HCT116 (cell line): ENCODE results near the gene VCAM1. TPM values are rescaled to one million over a fixed set of nuclear protein-coding genes. Genes with fewer than 3 reads are reported as not detected.

Source experiments
- ATAC-seq: fragments of 200-7000 bp; cut with Tn5 transposase; 2 replicates; pipeline ENCODE4 v1.9.1; 2020; ENCODE audit warnings: mild to moderate bottlenecking, moderate library complexity
- BruUV-seq: library from RNA; stranded (reverse); fragments of 400-500 nt; replicated peaks from 2 replicates; lab custom pipeline; 2021; lab: Mats Ljungman, UMichigan
- CTCF ChIA-PET: fragments of 300-600 bp; sonication (Branson Sonifier 250); formaldehyde crosslinking; loops from one replicate; lab custom pipeline; 2021; ENCODE audit warnings: antibody characterized with exemption; lab: Charles Lee
- POLR2A ChIA-PET: fragments of 300-600, 350-600 bp; sonication (Branson Sonifier 250); formaldehyde crosslinking; loops from one replicate; lab custom pipeline; 2021; ENCODE audit warnings: antibody characterized with exemption; lab: Charles Lee
- RAD21 ChIA-PET, 2 experiments: fragments of 300-600 bp; sonication (Branson Sonifier 250); formaldehyde crosslinking; loops; one replicate each; lab custom pipeline; 2023; ENCODE audit warnings: low total read pairs in 2 of 2; ENCODE audit not compliant: uncharacterized antibody in 2 of 2, unreplicated experiment in 2 of 2, low non-redundant PET in 1 of 2; lab: Charles Lee
- DNase-seq: peaks from one replicate; pipeline ENCODE4 v3.0.0-alpha.2; 2010; ENCODE audit warnings: low read depth, low spot score
- H2AFZ ChIP-seq: fragments of 200-600 bp; shearing (Covaris generic), sonication (generic); 2 replicates; pipeline ENCODE4 v1.6.1; 2017; ENCODE audit warnings: low read depth, mixed run types, mixed read lengths, antibody characterized with exemption, low read length; ENCODE audit not compliant: poor library complexity, severe bottlenecking
- H3K27ac ChIP-seq: 2 replicates; pipeline ENCODE4 v1.5.1; 2012; ENCODE audit warnings: low read depth, low read length
- H3K27me3 ChIP-seq: fragments of 200-600 bp; sonication (generic); 2 replicates; pipeline ENCODE4 v1.6.1; 2016; ENCODE audit warnings: mixed run types, low read length, mixed read lengths; ENCODE audit not compliant: insufficient read depth
- H3K36me3 ChIP-seq, 2 experiments: fragments of 200-500 bp in 1 of 2; fragments of 200-600 bp in 1 of 2; sonication (Bioruptor generic) in 1 of 2; sonication (generic) in 1 of 2; 2 replicates each; pipeline versions ENCODE4 v1.5.1 to v1.6.1; 2014 to 2016; ENCODE audit warnings: low read length in 2 of 2, inconsistent platforms in 1 of 2, mixed read lengths in 1 of 2, mixed run types in 1 of 2; ENCODE audit not compliant: insufficient read depth in 2 of 2, control insufficient read depth in 1 of 2
- H3K4me1 ChIP-seq, 2 experiments: fragments of 200-600 bp in 1 of 2; sonication (generic) in 1 of 2; 2 replicates each; pipeline versions ENCODE4 v1.5.1 to v1.6.1; 2012 to 2017; ENCODE audit warnings: low read length in 2 of 2, inconsistent platforms in 1 of 2, mild to moderate bottlenecking in 1 of 2, mixed read lengths in 1 of 2, mixed run types in 1 of 2, moderate library complexity in 1 of 2; ENCODE audit not compliant: insufficient read depth in 2 of 2, control insufficient read depth in 1 of 2
- H3K4me2 ChIP-seq: fragments of 200-600 bp; sonication (generic); 2 replicates; pipeline ENCODE4 v1.6.1; 2017; ENCODE audit warnings: mixed run types, low read length, mixed read lengths
- H3K4me3 ChIP-seq, 2 experiments: fragments of 200-600 bp in 1 of 2; sonication (generic) in 1 of 2; replicated peaks in 1 of 2; 2 replicates each; pipeline ENCODE4 v1.5.1; 2011 to 2016; ENCODE audit warnings: low read length in 2 of 2, control low read depth in 1 of 2, low read depth in 1 of 2, mild to moderate bottlenecking in 1 of 2, mixed read lengths in 1 of 2, mixed run types in 1 of 2
- H3K79me2 ChIP-seq: fragments of 200-600 bp; sonication (generic); 2 replicates; pipeline ENCODE4 v1.6.1; 2017; ENCODE audit warnings: mild to moderate bottlenecking, mixed run types, low read length, moderate library complexity, mixed read lengths; ENCODE audit not compliant: insufficient read depth
- H3K9ac ChIP-seq: fragments of 200-600 bp; sonication (generic); 2 replicates; pipeline ENCODE4 v1.6.1; 2016; ENCODE audit warnings: low read length, mixed read lengths
- H3K9me2 ChIP-seq: fragments of 200-600 bp; sonication (generic), shearing (Covaris generic); 2 replicates; pipeline ENCODE4 v1.6.1; 2017; ENCODE audit warnings: mixed run types, mild to moderate bottlenecking, moderate library complexity; ENCODE audit not compliant: insufficient read depth
- H3K9me3 ChIP-seq, 2 experiments: fragments of 200-500 bp in 1 of 2; fragments of 200-600 bp in 1 of 2; sonication (Bioruptor generic) in 1 of 2; sonication (generic) in 1 of 2; 2 replicates each; pipeline ENCODE4 v1.6.1; 2014 to 2017; ENCODE audit warnings: low read length in 2 of 2, mixed read lengths in 2 of 2, inconsistent platforms in 1 of 2, low read depth in 1 of 2, mild to moderate bottlenecking in 1 of 2, mixed run types in 1 of 2, moderate library complexity in 1 of 2; ENCODE audit not compliant: control insufficient read depth in 1 of 2, insufficient read depth in 1 of 2
- H4K20me1 ChIP-seq: fragments of 200-600 bp; sonication (generic), shearing (Covaris generic); 2 replicates; pipeline ENCODE4 v1.6.1; 2017; ENCODE audit warnings: mixed run types, mild to moderate bottlenecking, moderate library complexity; ENCODE audit not compliant: insufficient read depth
- ATF3 ChIP-seq: IDR thresholded peaks from 2 replicates; pipeline ENCODE4 v1.6.1; 2012
- CEBPB ChIP-seq: IDR thresholded peaks from 2 replicates; pipeline ENCODE4 v1.6.1; 2012; ENCODE audit warnings: low read depth
- CTCF ChIP-seq, 3 experiments: fragments of 200-600 bp in 1 of 3; sonication (generic) in 1 of 3; IDR thresholded peaks in 2 of 3; conservative IDR thresholded peaks in 1 of 3; 2 replicates each; pipeline ENCODE4 v1.5.1; 2012 to 2017; ENCODE audit warnings: low read depth in 2 of 3, low read length in 2 of 3, antibody characterized with exemption in 1 of 3, borderline replicate concordance in 1 of 3, control low read depth in 1 of 3, mild to moderate bottlenecking in 1 of 3, mixed read lengths in 1 of 3, mixed run types in 1 of 3, moderate library complexity in 1 of 3; ENCODE audit not compliant: insufficient read depth in 1 of 3
- EGR1 ChIP-seq: IDR thresholded peaks from 2 replicates; pipeline ENCODE4 v1.6.1; 2012; ENCODE audit warnings: low read depth
- ELF1 ChIP-seq: IDR thresholded peaks from 2 replicates; pipeline ENCODE4 v1.6.1; 2012; ENCODE audit warnings: low read depth, borderline replicate concordance
- EZH2 ChIP-seq: fragments of 200-600 bp; sonication (generic); IDR thresholded peaks from 2 replicates; pipeline ENCODE4 v1.6.1; 2017; ENCODE audit warnings: antibody characterized with exemption, mixed run types
- EZH2phosphoT487 ChIP-seq: fragments of 200-600 bp; IDR thresholded peaks from 2 replicates; pipeline ENCODE4 v1.6.1; 2018; ENCODE audit warnings: antibody characterized with exemption, borderline replicate concordance
- FOSL1 ChIP-seq: IDR thresholded peaks from 2 replicates; pipeline ENCODE4 v1.6.1; 2012; ENCODE audit warnings: low read depth
- JUND ChIP-seq: IDR thresholded peaks from 2 replicates; pipeline ENCODE4 v1.6.1; 2012
- MAX ChIP-seq: IDR thresholded peaks from 2 replicates; pipeline ENCODE4 v1.6.1; 2012
- POLR2A ChIP-seq: IDR thresholded peaks from 2 replicates; pipeline ENCODE4 v1.7.0; 2011; ENCODE audit warnings: borderline replicate concordance; ENCODE audit not compliant: insufficient read depth, insufficient read length; ENCODE audit errors: extremely low read depth
- POLR2AphosphoS5 ChIP-seq: IDR thresholded peaks from 2 replicates; pipeline ENCODE4 v1.6.1; 2011; ENCODE audit warnings: mild to moderate bottlenecking, low read depth, low read length, moderate library complexity
- REST ChIP-seq: IDR thresholded peaks from 2 replicates; pipeline ENCODE4 v1.6.1; 2012; ENCODE audit warnings: low read depth
- SP1 ChIP-seq: IDR thresholded peaks from 2 replicates; pipeline ENCODE4 v1.6.1; 2012; ENCODE audit warnings: low read depth
- SRF ChIP-seq: IDR thresholded peaks from 2 replicates; pipeline ENCODE4 v1.6.1; 2012; ENCODE audit warnings: low read depth
- TCF7L2 ChIP-seq: IDR thresholded peaks from 2 replicates; pipeline ENCODE4 v1.7.0; 2011; ENCODE audit warnings: borderline replicate concordance, inconsistent platforms; ENCODE audit not compliant: insufficient read depth, insufficient read length; ENCODE audit errors: extremely low read depth
- YY1 ChIP-seq: IDR thresholded peaks from 2 replicates; pipeline ENCODE4 v1.6.1; 2011; ENCODE audit warnings: low read length, low read depth, moderate library complexity, mild to moderate bottlenecking; ENCODE audit not compliant: insufficient replicate concordance; ENCODE audit errors: extremely low read depth
- ZBTB33 ChIP-seq: IDR thresholded peaks from 2 replicates; pipeline ENCODE4 v1.6.1; 2011; ENCODE audit warnings: mild to moderate bottlenecking, low read length, moderate library complexity; ENCODE audit not compliant: insufficient replicate concordance; ENCODE audit errors: extremely low read depth
- ZFX ChIP-seq: fragments of 450-650 bp; IDR thresholded peaks from 2 replicates; pipeline ENCODE4 v1.6.1; 2017
- ZNF274 ChIP-seq: fragments of 200-500 bp; sonication (Bioruptor generic); IDR thresholded peaks from 2 replicates; pipeline ENCODE4 v1.6.1; 2014; ENCODE audit warnings: mild to moderate bottlenecking, low read depth, low read length, inconsistent platforms
- intact Hi-C: fragments of 100-400 bp; cut with micrococcal nuclease; formaldehyde crosslinking; loops from 2 replicates; pipeline ENCODE4 v1.10.0; 2022
- total RNA-seq: library from RNA; stranded (reverse); gene quantifications from one replicate; pipeline ENCODE4 v1.2.1, GENCODE V29; 2021; ENCODE audit not compliant: unreplicated experiment

VCAM1 gene
- total RNA-seq, 1 experiment from 2014 or later = 0.17 TPM

GRCh38 chr1:100773444-100773843 lies 53.9 kb downstream of the VCAM1 start:
- ChIA-PET POLR2A (no interaction called here), RAD21 (no interaction called here), CTCF (no interaction called here)
- Histone ChIP-seq H3K79me2 (no peaks in the 10 kb centered on the region), H3K9me3 (no peaks in the 10 kb centered on the region), H3K4me3 (no peak overlapping the region), H3K4me2 (no peak overlapping the region), H3K9me2 (no peaks in the 10 kb centered on the region), H4K20me1 (no peaks in the 10 kb centered on the region), H3K9ac (no peak overlapping the region), H3K27me3 (no peaks in the 10 kb centered on the region), H2AFZ (no peak overlapping the region), H3K36me3 (no peaks in the 10 kb centered on the region), H3K27ac (no peak overlapping the region), H3K4me1 (no peaks in the 10 kb centered on the region)
- intact Hi-C loops = no loop called here
- TF ChIP-seq CEBPB (no peak), POLR2A (no peak), SRF (no peak), POLR2AphosphoS5 (no peak), ZNF274 (no peak), EGR1 (no peak), SP1 (no peak), ZFX (no peak), YY1 (no peak), EZH2 (no peak), EZH2phosphoT487 (no peak), ATF3 (no peak), ZBTB33 (no peak), TCF7L2 (no peak), FOSL1 (no peak), ELF1 (no peak), JUND (no peak), REST (no peak), CTCF (IDR thresholded peaks at IDR 0.05 in 2 of 3, conservative IDR thresholded peaks at IDR 0.05 in 1 of 3; ENCODE audit: borderline replicate concordance in 1 of 3, insufficient read depth in 1 of 3, low read depth in 2 of 3, low read length in 2 of 3) (no peak), MAX (no peak)
- no peak for DNase-seq
- no TSS peak for BruUV-seq
- ATAC-seq = no peak
